Measurements from ENCODE around the gene GNL3. TPM values are rescaled to one million over a fixed set of nuclear protein-coding genes. Genes with fewer than 3 reads are reported as not detected.

GNL3 gene, protein sequence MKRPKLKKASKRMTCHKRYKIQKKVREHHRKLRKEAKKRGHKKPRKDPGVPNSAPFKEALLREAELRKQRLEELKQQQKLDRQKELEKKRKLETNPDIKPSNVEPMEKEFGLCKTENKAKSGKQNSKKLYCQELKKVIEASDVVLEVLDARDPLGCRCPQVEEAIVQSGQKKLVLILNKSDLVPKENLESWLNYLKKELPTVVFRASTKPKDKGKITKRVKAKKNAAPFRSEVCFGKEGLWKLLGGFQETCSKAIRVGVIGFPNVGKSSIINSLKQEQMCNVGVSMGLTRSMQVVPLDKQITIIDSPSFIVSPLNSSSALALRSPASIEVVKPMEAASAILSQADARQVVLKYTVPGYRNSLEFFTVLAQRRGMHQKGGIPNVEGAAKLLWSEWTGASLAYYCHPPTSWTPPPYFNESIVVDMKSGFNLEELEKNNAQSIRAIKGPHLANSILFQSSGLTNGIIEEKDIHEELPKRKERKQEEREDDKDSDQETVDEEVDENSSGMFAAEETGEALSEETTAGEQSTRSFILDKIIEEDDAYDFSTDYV
- total RNA-seq = 136 and 151 TPM in 2 replicates

DNA sequence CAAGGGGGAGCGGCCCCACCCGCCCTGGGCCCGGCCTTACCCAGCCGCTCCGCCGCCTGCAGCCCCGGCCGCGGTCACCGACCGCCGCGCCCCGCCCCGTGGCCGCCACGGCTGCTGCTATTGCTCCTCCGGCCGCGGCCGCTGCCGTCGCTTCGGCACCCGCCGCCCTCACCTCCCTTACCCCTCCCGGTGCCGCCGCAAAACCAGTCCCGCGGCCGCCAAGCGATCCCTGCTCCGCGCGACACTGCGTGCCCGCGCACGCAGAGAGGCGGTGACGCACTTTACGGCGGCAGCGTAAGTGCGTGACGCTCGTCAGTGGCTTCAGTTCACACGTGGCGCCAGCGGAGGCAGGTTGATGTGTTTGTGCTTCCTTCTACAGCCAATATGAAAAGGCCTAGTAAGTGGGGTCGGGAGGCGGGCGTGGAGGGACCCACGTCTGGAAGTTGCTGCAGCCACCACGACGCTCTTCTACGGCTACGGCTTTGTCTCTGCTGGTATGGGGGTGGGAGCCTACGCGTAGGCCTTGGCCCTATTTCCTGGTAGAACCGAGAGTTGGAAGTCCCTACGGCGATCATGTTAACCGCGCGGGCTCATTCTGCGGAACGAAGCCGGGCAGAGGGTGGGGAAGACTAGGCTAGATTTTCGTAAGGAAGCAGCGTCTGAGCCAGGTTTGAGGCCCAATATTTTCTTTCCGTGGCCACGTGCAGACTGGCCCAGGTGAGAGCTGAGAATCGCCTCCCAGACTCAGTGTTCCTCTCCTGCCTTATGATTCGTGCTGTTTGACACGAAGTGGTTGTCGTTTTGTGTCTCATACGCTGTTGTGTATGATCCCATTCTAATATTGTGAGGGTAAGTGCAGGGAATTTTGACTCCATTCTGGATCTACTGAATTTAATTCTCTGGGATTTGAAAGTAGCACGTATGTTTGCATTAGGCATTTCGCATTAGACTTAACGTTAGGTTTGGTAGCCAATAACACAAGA is at the start of gene GNL3, which contains the start of gene PBRM1:
GNL3 (plus strand) TSS at position 324 of the 983 bp plus-strand sequence; CDS start at position 385, 61 bp downstream.
PBRM1 (minus strand) TSS at position 205 of the 983 bp plus-strand sequence.

GRCh38 chr3:52705688-52706686 is 20.2 kb downstream of the GNL3 start, which contains the start of the genes GLT8D1 and SPCS1:
GLT8D1 (minus strand) TSS chr3:52705791; CDS start chr3:52700460, 5,331 bp downstream.
SPCS1 (plus strand) TSS chr3:52706106; CDS start chr3:52706247, 141 bp downstream.

Other genes starting within 250 kb of the GNL3 start
- gene SEMA3G, start 240.9 kb upstream of the GNL3 start, total RNA-seq = 0.09 TPM in 1 of 2 replicates, not detected in the other
- 0.89 TPM in 1 of 2 replicates, not detected in the other for gene TNNC1, start 232.0 kb upstream of the GNL3 start, total RNA-seq
- 102 and 113 TPM in 2 replicates for gene NISCH, start 230.4 kb upstream of the GNL3 start, total RNA-seq
- 1.1 and 1.2 TPM in 2 replicates for gene STAB1, start 190.7 kb upstream of the GNL3 start, total RNA-seq
- gene NT5DC2, start 152.2 kb upstream of the GNL3 start, total RNA-seq = 227 and 292 TPM in 2 replicates
- gene UQCC5, start 149.4 kb upstream of the GNL3 start, total RNA-seq = 2.3 and 3.0 TPM in 2 replicates
- gene PBRM1, start 119 bp upstream of the GNL3 start, total RNA-seq = 69.2 and 96.1 TPM in 2 replicates
- 164 and 174 TPM in 2 replicates for gene GLT8D1, start 19.8 kb downstream of the GNL3 start, total RNA-seq
- 54.4 and 74.2 TPM in 2 replicates for gene SPCS1, start 20.1 kb downstream of the GNL3 start, total RNA-seq
- gene NEK4, start 84.9 kb downstream of the GNL3 start, total RNA-seq = 22.3 and 27.4 TPM in 2 replicates
- not detected in 2 replicates for gene ITIH1, start 91.6 kb downstream of the GNL3 start, total RNA-seq
- 0.30 TPM in 1 of 2 replicates, not detected in the other for gene ITIH3, start 108.8 kb downstream of the GNL3 start, total RNA-seq
- gene ITIH4, start 144.6 kb downstream of the GNL3 start, total RNA-seq = 1.2 and 1.3 TPM in 2 replicates
- gene MUSTN1, start 149.0 kb downstream of the GNL3 start, total RNA-seq = not detected in 2 replicates
- gene STIMATE, start 211.5 kb downstream of the GNL3 start, total RNA-seq = 19.9 and 21.0 TPM in 2 replicates